HUES64 (cell line): ENCODE data around the gene RGS9BP.

Source experiments
- H3K27ac ChIP-seq: 2 replicates; pipeline ENCODE4 v1.7.0; 2013; ENCODE audit warnings: low read depth, low read length, inconsistent platforms
- H3K27me3 ChIP-seq: 2 replicates; pipeline ENCODE4 v1.6.1; 2013; ENCODE audit warnings: mild to moderate bottlenecking, low read length; ENCODE audit not compliant: insufficient read depth
- H3K36me3 ChIP-seq: 2 replicates; pipeline ENCODE4 v1.6.1; 2013; ENCODE audit warnings: mild to moderate bottlenecking, low read length; ENCODE audit not compliant: insufficient read depth
- H3K4me1 ChIP-seq: 2 replicates; pipeline ENCODE4 v1.6.1; 2013; ENCODE audit warnings: mild to moderate bottlenecking, low read length, moderate library complexity; ENCODE audit not compliant: insufficient read depth
- H3K4me3 ChIP-seq: 2 replicates; pipeline ENCODE4 v1.5.1; 2013; ENCODE audit warnings: mild to moderate bottlenecking, low read length, moderate library complexity
- H3K9ac ChIP-seq: 2 replicates; pipeline ENCODE4 v1.6.1; 2013; ENCODE audit warnings: mild to moderate bottlenecking, low read depth, low read length
- H3K9me3 ChIP-seq: 2 replicates; pipeline ENCODE4 v1.6.1; 2013; ENCODE audit warnings: low read depth, low read length; ENCODE audit not compliant: insufficient read depth
- WGBS: fragments of 150-250, 120-280 bp; methylation state at CpG from one replicate; pipeline ENCODE4 v1.1.7; 2013; ENCODE audit warnings: missing lambda C conversion rate; 5-methylcytosine and 5-hydroxymethylcytosine counted together

Gene RGS9BP

GRCh38 chr19:32720216-32720935, 44.7 kb downstream of the RGS9BP start:
- Histone ChIP-seq H3K36me3 (no peaks in the 10 kb centered on the region), H3K9ac (no peak overlapping the region), H3K4me3 (no peak overlapping the region), H3K27me3 (no peaks in the 10 kb centered on the region), H3K9me3 (no peaks in the 10 kb centered on the region), H3K27ac (no peak overlapping the region), H3K4me1 (no peaks in the 10 kb centered on the region)
- WGBS: 94% methylated on average over 18 of the region's 22 CpGs

- Histone ChIP-seq H3K9ac (no peak overlapping the region), H3K9me3 (no peaks in the 10 kb centered on the region), H3K36me3 (no peaks in the 10 kb centered on the region), H3K4me3 (no peak overlapping the region), H3K4me1 (no peaks in the 10 kb centered on the region), H3K27me3 (no peaks in the 10 kb centered on the region), H3K27ac (no peak overlapping the region)
- 96% methylated on average over 22 of the region's 22 CpGs for WGBS
These were observed 45.2 kb downstream of the RGS9BP start for GRCh38 chr19:32720936-32721250.
